MG63 (cell line): ENCODE measurements around the gene PRKG1. TPM values are rescaled to one million over a fixed set of nuclear protein-coding genes. Genes with fewer than 3 reads are reported as not detected.
"Not testable (repeated sequence)": the region's sequence is repeated elsewhere in the genome, so short reads cannot be mapped to it uniquely, and the experiment has no call there.

Source experiments
- DNase-seq: peaks from one replicate; pipeline ENCODE4 v3.0.0-alpha.2; 2020
- H3K27me3 ChIP-seq: fragments of 250-450 bp; sonication (Bioruptor Pico); 2 replicates; pipeline ENCODE4 v1.5.1; 2020; ENCODE audit warnings: mild to moderate bottlenecking, moderate library complexity
- H3K36me3 ChIP-seq: fragments of 250-450 bp; sonication (Bioruptor Pico); 2 replicates; pipeline ENCODE4 v1.5.1; 2020; ENCODE audit warnings: mild to moderate bottlenecking, moderate library complexity
- H3K4me3 ChIP-seq: fragments of 250-450 bp; sonication (Bioruptor Pico); 2 replicates; pipeline ENCODE4 v1.5.1; 2020; ENCODE audit warnings: mild to moderate bottlenecking, moderate library complexity
- H3K9me3 ChIP-seq: fragments of 250-450 bp; sonication (Bioruptor Pico); 2 replicates; pipeline ENCODE4 v1.5.1; 2020; ENCODE audit warnings: mild to moderate bottlenecking, moderate library complexity
- total RNA-seq: library from RNA; depleted of rRNA; stranded (reverse); fragments of >200 nt; shearing (Covaris generic); gene quantifications from 2 replicates; pipeline ENCODE4 v1.2.3, GENCODE V29; 2014; ENCODE audit warnings: low replicate concordance

PRKG1 gene
- total RNA-seq, 1 experiment from 2014 or later, result 3.9 TPM

DNA sequence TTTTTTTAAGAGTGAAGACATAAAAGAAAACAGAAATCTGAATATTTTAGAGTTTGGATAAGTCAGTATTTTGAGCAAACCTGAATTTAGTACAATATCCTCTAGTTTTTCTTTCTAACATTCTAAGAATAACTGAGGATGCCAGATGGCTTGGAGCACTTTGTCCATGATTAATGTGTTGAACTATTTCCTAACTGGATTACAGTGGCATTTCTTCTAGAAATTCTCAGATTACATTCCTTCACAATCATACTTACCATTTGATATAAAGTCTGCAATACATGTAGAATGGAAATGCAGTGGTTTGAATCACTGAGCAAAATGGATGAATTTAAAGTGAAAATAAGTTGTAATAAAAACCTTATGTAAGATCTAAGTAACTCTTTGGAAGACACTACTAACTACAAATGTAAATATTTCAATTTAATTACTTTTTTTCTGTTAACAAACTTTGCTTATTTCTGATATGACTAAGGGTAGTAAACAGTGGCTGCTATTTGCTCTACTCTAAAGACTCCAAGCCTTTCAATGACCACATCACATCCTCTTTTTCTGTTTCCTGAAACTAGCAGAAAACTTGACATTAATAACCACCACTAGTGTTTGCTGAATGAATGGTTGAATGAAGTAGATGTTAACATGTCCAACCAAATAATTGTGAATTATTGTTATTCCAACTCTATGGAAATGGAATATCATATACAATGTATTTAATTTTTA lies 102.8 kb downstream of the PRKG1 start:
- Histone ChIP-seq H3K27me3 (no peaks in the 10 kb centered on the region), H3K36me3 (peaks cover 2% of the 10 kb centered on the region), H3K9me3 (no peaks in the 10 kb centered on the region), H3K4me3 (no peak overlapping the region)
- DNase-seq, result no peak

GRCh38 chr10:51178634-51179033 lies 104.3 kb downstream of the PRKG1 start:
- Histone ChIP-seq H3K27me3 (no peaks in the 10 kb centered on the region), H3K4me3 (no peak overlapping the region), H3K9me3 (no peaks in the 10 kb centered on the region), H3K36me3 (peaks cover 2% of the 10 kb centered on the region)
- DNase-seq, result no peak

DNA sequence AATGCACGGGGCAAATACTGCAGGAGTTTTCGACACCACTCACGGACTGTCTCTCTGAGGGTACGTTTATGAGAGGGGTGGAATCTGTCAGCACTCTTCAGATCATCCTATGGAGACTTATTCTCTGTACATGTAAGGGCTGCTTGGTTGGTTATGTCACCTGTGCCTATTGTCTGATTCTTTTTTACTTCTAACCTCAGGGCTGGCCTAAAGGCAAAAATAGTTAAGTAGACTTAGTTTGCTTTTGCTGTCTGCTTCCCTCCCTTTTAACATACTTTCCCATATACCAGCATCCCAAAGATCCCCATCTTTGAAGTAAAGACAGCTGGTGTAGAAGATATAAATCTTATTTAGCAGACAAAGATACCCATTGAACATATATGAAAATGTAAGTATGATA lies 105.9 kb downstream of the PRKG1 start:
- no peaks in the 10 kb centered on the region for H3K9me3 ChIP-seq
- H3K36me3 ChIP-seq, result peaks cover 5% of the 10 kb centered on the region
- no peak for DNase-seq
- H3K4me3 ChIP-seq, result no peak overlapping the region
- no peaks in the 10 kb centered on the region for H3K27me3 ChIP-seq

DNA sequence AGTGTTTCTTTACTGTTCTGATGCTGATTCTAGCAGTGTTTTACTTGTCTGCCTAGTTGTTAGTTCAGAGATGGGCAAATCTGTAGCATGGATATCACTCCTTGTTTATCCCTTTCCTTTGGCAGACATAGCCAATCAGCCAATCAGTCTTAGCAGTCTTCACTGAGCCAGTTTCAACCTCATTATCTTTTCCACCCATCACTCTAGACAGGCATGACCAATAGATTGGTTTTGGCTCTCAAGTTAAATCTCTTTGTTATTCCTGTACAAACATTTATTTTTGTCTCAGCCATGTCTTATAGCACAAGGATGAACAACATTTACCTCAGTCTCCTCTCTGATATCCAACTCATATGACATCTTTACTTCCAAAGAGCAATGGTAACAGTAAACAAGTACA lies 109.5 kb downstream of the PRKG1 start:
- no peak overlapping the region for H3K4me3 ChIP-seq
- 0 out of 2 replicates have a peak, but pooled peaks cover 2% of the 10 kb centered on the region for H3K36me3 ChIP-seq
- no peaks in the 10 kb centered on the region for H3K27me3 ChIP-seq
- DNase-seq, result no peak
- no peaks in the 10 kb centered on the region for H3K9me3 ChIP-seq

DNA sequence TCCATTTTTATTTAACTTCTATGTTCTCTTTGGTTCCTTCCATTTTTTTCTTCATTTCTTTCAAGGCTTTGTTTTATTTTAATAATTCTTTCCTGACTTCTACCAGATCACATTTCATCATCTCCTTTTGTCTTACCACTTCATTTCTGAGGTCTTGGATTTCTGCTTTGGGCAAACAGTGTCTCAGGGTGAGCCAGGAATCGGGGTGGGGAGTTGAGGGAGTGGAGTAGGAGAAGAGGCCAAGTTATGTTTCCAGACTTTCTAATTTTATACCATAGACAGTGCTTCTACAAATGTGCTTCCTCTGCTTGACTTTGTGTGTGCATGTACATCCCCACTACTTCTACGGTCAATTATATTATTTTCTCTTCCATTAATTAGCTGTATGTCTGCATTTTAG lies 112.1 kb downstream of the PRKG1 start:
- no peaks in the 10 kb centered on the region for H3K9me3 ChIP-seq
- H3K36me3 ChIP-seq, result 0 out of 2 replicates have a peak, but pooled peaks cover 2% of the 10 kb centered on the region
- no peak overlapping the region for H3K4me3 ChIP-seq
- peak; percentile 42 for DNase-seq
- H3K27me3 ChIP-seq, result no peaks in the 10 kb centered on the region

DNA sequence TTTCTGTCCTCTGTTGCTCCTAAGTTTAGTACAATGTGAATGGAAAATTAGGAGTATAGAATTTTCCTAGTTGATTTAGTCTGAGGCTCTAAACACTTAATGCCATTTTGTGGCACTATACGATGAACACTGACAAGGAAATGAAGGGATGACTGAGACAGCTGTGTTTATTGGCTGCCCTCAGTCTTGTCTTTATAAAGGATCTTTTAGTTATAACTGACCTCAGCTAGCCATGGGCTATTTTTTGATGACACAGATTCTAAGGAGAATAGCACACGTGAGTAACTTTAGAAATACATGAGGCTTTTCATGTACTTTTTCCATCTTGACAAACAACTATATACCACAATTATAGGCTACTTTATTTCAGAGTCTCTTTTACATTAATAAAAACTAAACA lies 113.7 kb downstream of the PRKG1 start:
- H3K36me3 ChIP-seq, result 0 out of 2 replicates have a peak, but pooled peaks cover 2% of the 10 kb centered on the region
- H3K27me3 ChIP-seq, result no peaks in the 10 kb centered on the region
- no peak for DNase-seq
- H3K4me3 ChIP-seq, result no peak overlapping the region
- H3K9me3 ChIP-seq, result no peaks in the 10 kb centered on the region

- H3K9me3 ChIP-seq, result no peaks in the 10 kb centered on the region
- no peak for DNase-seq
- no peak overlapping the region for H3K4me3 ChIP-seq
- 0 out of 2 replicates have a peak, but pooled peaks cover 2% of the 10 kb centered on the region for H3K36me3 ChIP-seq
- H3K27me3 ChIP-seq, result no peaks in the 10 kb centered on the region
Observed at GRCh38 chr10:51188866-51189265, 114.6 kb downstream of the PRKG1 start.

DNA sequence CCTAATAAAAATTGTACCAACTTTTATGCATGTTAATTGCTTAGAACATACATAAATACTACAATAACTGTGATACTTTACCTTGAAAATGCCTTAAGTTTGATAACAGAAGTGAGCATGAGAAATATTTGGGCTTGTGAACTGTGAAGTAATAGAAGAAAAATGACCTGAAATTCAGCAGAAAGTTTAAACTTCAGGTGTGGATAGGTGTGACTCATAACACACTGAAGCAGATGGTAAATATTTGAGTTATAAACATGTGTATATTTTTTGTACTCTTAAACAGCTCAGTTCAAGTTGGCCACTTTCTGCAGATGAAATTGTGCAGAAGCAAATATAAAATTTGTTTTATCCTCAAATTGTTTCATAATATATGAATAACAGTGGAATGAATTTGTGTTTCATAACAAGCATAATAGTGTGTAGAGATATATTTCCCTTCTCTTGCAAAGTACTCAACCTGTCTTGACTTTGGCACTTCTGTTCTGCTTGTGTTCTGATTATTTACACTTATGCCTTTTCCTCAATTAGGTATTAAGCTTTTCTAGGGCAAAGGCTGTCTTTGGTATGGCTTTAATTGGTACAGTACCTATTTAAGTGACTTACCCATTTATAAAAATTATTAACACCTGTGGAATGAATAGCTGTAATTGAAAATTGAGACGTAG lies 122.4 kb downstream of the PRKG1 start:
- no peaks in the 10 kb centered on the region for H3K27me3 ChIP-seq
- DNase-seq, result no peak
- no peaks in the 10 kb centered on the region for H3K9me3 ChIP-seq
- H3K4me3 ChIP-seq, result no peak overlapping the region
- no peaks in the 10 kb centered on the region for H3K36me3 ChIP-seq

DNA sequence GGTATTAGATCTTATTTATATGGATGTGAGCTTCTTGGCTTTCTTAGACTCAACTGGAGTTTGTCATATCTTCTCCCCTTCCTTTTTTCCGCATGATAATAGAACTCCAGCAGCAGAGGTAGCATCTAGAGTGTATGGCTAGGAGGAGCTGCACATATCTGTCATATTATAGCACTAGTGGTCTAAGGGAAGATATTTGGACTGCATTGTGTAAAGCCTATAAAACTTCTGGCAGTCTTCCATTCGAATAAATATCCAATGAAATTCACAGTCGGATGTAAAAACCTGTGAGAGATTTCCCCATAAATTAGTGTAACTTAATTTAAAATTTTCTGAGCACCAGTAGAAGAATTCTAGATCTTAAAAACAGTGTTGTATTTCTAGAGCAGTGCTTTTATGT lies 123.9 kb downstream of the PRKG1 start:
- no peak for DNase-seq
- Histone ChIP-seq H3K27me3 (no peaks in the 10 kb centered on the region), H3K4me3 (no peak overlapping the region), H3K9me3 (no peaks in the 10 kb centered on the region), H3K36me3 (no peaks in the 10 kb centered on the region)

DNA sequence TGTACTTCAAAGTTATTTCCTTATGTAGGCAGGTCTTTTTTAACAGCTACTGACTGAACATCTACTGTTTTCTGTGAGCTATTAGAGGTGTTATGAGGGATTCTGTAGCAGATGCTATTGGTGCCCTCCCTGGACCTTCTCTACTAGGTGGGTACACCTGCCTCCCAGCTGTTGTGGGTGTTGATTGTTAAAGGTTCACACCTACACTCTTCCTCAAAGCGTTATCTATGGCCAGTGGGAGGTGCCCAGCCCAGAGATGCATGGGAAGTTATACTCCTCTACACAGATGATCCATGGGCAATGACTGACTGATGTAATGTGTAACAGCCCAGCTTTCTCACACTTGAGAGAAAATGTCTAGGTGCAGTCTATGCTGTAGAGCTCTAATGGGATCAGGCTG lies 127.7 kb downstream of the PRKG1 start:
- Histone ChIP-seq H3K4me3 (no peak overlapping the region), H3K9me3 (no peaks in the 10 kb centered on the region), H3K27me3 (no peaks in the 10 kb centered on the region), H3K36me3 (no peaks in the 10 kb centered on the region)
- DNase-seq, result no peak

DNA sequence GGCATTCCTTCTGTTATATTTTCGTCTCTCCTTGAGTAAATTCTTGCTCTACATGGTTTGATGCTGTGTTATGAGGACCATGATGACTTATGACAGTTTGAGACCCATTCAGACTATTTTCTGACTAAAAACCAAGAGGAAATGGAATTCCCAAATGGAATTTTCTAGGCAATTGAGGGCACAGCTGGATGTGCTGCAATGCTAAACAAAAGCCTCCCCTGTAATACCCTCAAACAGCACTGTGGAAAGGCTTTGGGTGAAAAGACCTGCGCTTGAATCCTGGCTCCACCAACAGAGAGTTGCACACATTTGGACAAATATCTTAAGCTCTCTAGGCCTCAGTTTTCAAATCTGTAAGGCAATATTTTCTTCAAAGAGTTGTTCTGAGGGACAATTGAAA lies 129.1 kb downstream of the PRKG1 start:
- no peak overlapping the region for H3K4me3 ChIP-seq
- H3K27me3 ChIP-seq, result no peaks in the 10 kb centered on the region
- no peaks in the 10 kb centered on the region for H3K36me3 ChIP-seq
- DNase-seq, result no peak
- H3K9me3 ChIP-seq, result no peaks in the 10 kb centered on the region

GRCh38 chr10:51204066-51204465 lies 129.8 kb downstream of the PRKG1 start:
- no peak overlapping the region for H3K4me3 ChIP-seq
- H3K27me3 ChIP-seq, result no peaks in the 10 kb centered on the region
- H3K9me3 ChIP-seq, result no peaks in the 10 kb centered on the region
- DNase-seq, result no peak
- H3K36me3 ChIP-seq, result no peaks in the 10 kb centered on the region

DNA sequence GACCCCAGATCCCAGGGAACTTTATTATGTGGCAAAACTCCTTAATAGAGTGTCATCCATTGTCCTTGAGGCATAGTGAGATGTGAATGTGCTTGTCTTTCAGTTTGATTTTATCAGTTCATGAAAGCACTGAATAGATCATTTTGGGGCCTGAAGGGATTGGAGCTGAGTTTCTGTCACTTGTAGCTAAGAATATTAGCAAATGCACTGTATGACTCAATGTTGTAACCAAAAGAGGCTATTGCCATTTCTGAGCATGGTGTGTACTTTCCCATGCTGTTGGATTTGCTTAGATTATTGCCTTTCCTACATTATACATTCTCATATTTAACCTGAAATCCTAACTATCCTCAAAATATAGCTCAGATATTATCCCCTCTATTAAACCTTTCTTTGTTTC lies 130.4 kb downstream of the PRKG1 start:
- Histone ChIP-seq H3K36me3 (no peaks in the 10 kb centered on the region), H3K27me3 (no peaks in the 10 kb centered on the region), H3K9me3 (no peaks in the 10 kb centered on the region), H3K4me3 (no peak overlapping the region)
- DNase-seq, result no peak

- Histone ChIP-seq H3K4me3 (no peak overlapping the region), H3K36me3 (no peaks in the 10 kb centered on the region), H3K9me3 (no peaks in the 10 kb centered on the region), H3K27me3 (no peaks in the 10 kb centered on the region)
- no peak for DNase-seq
Observed at GRCh38 chr10:51206500-51206899, 132.2 kb downstream of the PRKG1 start.

DNA sequence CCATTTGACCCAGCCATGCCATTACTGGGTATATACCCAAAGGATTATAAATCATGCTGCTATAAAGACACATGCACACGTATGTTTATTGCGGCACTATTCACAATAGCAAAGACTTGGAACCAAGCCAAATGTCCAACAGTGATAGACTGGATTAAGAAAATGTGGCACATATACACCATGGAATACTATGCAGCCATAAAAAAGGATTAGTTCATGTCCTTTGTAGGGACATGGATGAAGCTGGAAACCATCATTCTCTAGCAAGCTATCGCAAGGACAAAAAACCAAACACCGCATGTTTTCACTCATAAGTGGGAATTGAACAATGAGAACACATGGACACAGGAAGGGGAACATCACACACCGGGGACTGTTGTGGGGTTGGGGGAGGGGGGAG lies 138.7 kb downstream of the PRKG1 start:
- H3K4me3 ChIP-seq, H3K27me3 ChIP-seq, H3K36me3 ChIP-seq, H3K9me3 ChIP-seq, DNase-seq: not testable (repeated sequence)

- peak; percentile 50 for DNase-seq
- H3K36me3 ChIP-seq, result no peaks in the 10 kb centered on the region
Observed at GRCh38 chr10:51214207-51215196, 140.2 kb downstream of the PRKG1 start.

More at GRCh38 chr10:51214207-51215196, 140.2 kb downstream of the PRKG1 start:
- no peak overlapping the region for H3K4me3 ChIP-seq
- no peaks in the 10 kb centered on the region for H3K9me3 ChIP-seq
- no peaks in the 10 kb centered on the region for H3K27me3 ChIP-seq
